HEK293 (cell line): ENCODE measurements around the gene THSD4.

ENCODE experiments used
- GLI2 ChIP-seq: fragments of 450-650 bp; formaldehyde crosslinking; IDR thresholded peaks from 2 replicates; pipeline ENCODE4; 2017; ENCODE audit warnings: missing biosample characterization, missing genetic modification characterization, low read depth, borderline replicate concordance
- GLI4 ChIP-seq: fragments of 450-650 bp; formaldehyde crosslinking; IDR thresholded peaks from 2 replicates; pipeline ENCODE4 v1.5.1; 2016; ENCODE audit warnings: missing biosample characterization, missing genetic modification characterization
- KLF8 ChIP-seq: fragments of 450-650 bp; formaldehyde crosslinking; IDR thresholded peaks from 2 replicates; pipeline ENCODE4 v1.5.1; 2016; ENCODE audit warnings: missing biosample characterization, missing genetic modification characterization
- SCRT1 ChIP-seq: fragments of 450-650 bp; formaldehyde crosslinking; IDR thresholded peaks from 2 replicates; pipeline ENCODE4 v1.5.1; 2016; ENCODE audit warnings: missing biosample characterization, missing genetic modification characterization, borderline replicate concordance
- ZFP69B ChIP-seq: fragments of 450-650 bp; formaldehyde crosslinking; IDR thresholded peaks from 2 replicates; pipeline ENCODE4 v1.5.1; 2016; ENCODE audit warnings: missing biosample characterization, missing genetic modification characterization
- ZNF221 ChIP-seq: fragments of 450-650 bp; formaldehyde crosslinking; IDR thresholded peaks from 2 replicates; pipeline ENCODE4 v1.5.1; 2017; ENCODE audit warnings: missing biosample characterization, missing genetic modification characterization, borderline replicate concordance
- ZNF324 ChIP-seq: fragments of 450-650 bp; formaldehyde crosslinking; IDR thresholded peaks from 2 replicates; pipeline ENCODE4 v1.5.1; 2016; ENCODE audit warnings: missing biosample characterization, missing genetic modification characterization
- ZNF404 ChIP-seq: fragments of 450-650 bp; formaldehyde crosslinking; IDR thresholded peaks from 2 replicates; pipeline ENCODE4 v1.5.1; 2017; ENCODE audit warnings: missing biosample characterization, missing genetic modification characterization
- ZNF416 ChIP-seq: fragments of 450-650 bp; formaldehyde crosslinking; IDR thresholded peaks from 2 replicates; pipeline ENCODE4 v1.5.1; 2016; ENCODE audit warnings: missing biosample characterization, missing genetic modification characterization
- ZNF488 ChIP-seq: fragments of 450-650 bp; formaldehyde crosslinking; IDR thresholded peaks from 2 replicates; pipeline ENCODE4 v1.5.1; 2016; ENCODE audit warnings: missing biosample characterization, missing genetic modification characterization
- ZNF560 ChIP-seq: fragments of 450-650 bp; formaldehyde crosslinking; IDR thresholded peaks from 2 replicates; pipeline ENCODE4 v1.5.1; 2017; ENCODE audit warnings: missing biosample characterization, missing genetic modification characterization, borderline replicate concordance
- ZNF580 ChIP-seq: fragments of 450-650 bp; formaldehyde crosslinking; IDR thresholded peaks from 2 replicates; pipeline ENCODE4 v1.5.1; 2016; ENCODE audit warnings: missing biosample characterization, missing genetic modification characterization
- ZNF624 ChIP-seq: fragments of 450-650 bp; formaldehyde crosslinking; IDR thresholded peaks from 2 replicates; pipeline ENCODE4 v1.5.1; 2017; ENCODE audit warnings: missing biosample characterization, missing genetic modification characterization
- ZNF626 ChIP-seq: fragments of 450-650 bp; sonication (Bioruptor Pico); formaldehyde crosslinking; IDR thresholded peaks from 2 replicates; pipeline ENCODE4 v1.5.1; 2018; ENCODE audit warnings: missing biosample characterization, missing genetic modification characterization, inconsistent platforms
- ZSCAN23 ChIP-seq: fragments of 450-650 bp; formaldehyde crosslinking; IDR thresholded peaks from 2 replicates; pipeline ENCODE4 v1.5.1; 2016; ENCODE audit warnings: missing biosample characterization, missing genetic modification characterization
- TF ChIP-seq, protein P1 (sequence below): fragments of 450-650 bp; formaldehyde crosslinking; IDR thresholded peaks from 2 replicates; pipeline ENCODE4 v1.5.1; 2017; ENCODE audit warnings: missing biosample characterization, missing genetic modification characterization
- TF ChIP-seq, protein P2 (sequence below): fragments of 450-650 bp; formaldehyde crosslinking; IDR thresholded peaks from 2 replicates; pipeline ENCODE4 v1.5.1; 2016; ENCODE audit warnings: missing biosample characterization, missing genetic modification characterization
- TF ChIP-seq, protein P3 (sequence below): fragments of 450-650 bp; formaldehyde crosslinking; IDR thresholded peaks from 2 replicates; pipeline ENCODE4 v1.5.1; 2016; ENCODE audit warnings: missing biosample characterization, missing genetic modification characterization
- TF ChIP-seq, protein P4 (sequence below): fragments of 450-650 bp; formaldehyde crosslinking; conservative IDR thresholded peaks from 2 replicates; pipeline ENCODE4 v1.5.1; 2016; ENCODE audit warnings: low read depth, missing biosample characterization, missing genetic modification characterization
- TF ChIP-seq, protein P5 (sequence below): fragments of 450-650 bp; formaldehyde crosslinking; IDR thresholded peaks from 2 replicates; pipeline ENCODE4 v1.5.1; 2016; ENCODE audit warnings: missing biosample characterization, missing genetic modification characterization

Gene THSD4

GRCh38 chr15:71747128-71748083 is 632.1 kb downstream of the THSD4 start (continued):
- TF ChIP-seq, protein P1, sequence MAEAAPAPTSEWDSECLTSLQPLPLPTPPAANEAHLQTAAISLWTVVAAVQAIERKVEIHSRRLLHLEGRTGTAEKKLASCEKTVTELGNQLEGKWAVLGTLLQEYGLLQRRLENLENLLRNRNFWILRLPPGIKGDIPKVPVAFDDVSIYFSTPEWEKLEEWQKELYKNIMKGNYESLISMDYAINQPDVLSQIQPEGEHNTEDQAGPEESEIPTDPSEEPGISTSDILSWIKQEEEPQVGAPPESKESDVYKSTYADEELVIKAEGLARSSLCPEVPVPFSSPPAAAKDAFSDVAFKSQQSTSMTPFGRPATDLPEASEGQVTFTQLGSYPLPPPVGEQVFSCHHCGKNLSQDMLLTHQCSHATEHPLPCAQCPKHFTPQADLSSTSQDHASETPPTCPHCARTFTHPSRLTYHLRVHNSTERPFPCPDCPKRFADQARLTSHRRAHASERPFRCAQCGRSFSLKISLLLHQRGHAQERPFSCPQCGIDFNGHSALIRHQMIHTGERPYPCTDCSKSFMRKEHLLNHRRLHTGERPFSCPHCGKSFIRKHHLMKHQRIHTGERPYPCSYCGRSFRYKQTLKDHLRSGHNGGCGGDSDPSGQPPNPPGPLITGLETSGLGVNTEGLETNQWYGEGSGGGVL (tag by site-specific recombination) = peak; percentile 71
- TF ChIP-seq ZNF624 (tag by site-specific recombination) = no peak
- 0 out of 2 replicates have a peak, but pooled peaks have one; percentile 41 for TF ChIP-seq ZSCAN23 (tag by site-specific recombination)
- TF ChIP-seq SCRT1 (tag by site-specific recombination) = peak; percentile 83
- 0 out of 2 replicates have a peak, but pooled peaks have one; percentile 38 for TF ChIP-seq ZNF626 (tag by site-specific recombination)
- TF ChIP-seq ZFP69B (tag by site-specific recombination) = peak; percentile 71
- TF ChIP-seq ZNF580 = peak; percentile 80; the same call in 1 of the 2 replicates
- TF ChIP-seq, protein P2, sequence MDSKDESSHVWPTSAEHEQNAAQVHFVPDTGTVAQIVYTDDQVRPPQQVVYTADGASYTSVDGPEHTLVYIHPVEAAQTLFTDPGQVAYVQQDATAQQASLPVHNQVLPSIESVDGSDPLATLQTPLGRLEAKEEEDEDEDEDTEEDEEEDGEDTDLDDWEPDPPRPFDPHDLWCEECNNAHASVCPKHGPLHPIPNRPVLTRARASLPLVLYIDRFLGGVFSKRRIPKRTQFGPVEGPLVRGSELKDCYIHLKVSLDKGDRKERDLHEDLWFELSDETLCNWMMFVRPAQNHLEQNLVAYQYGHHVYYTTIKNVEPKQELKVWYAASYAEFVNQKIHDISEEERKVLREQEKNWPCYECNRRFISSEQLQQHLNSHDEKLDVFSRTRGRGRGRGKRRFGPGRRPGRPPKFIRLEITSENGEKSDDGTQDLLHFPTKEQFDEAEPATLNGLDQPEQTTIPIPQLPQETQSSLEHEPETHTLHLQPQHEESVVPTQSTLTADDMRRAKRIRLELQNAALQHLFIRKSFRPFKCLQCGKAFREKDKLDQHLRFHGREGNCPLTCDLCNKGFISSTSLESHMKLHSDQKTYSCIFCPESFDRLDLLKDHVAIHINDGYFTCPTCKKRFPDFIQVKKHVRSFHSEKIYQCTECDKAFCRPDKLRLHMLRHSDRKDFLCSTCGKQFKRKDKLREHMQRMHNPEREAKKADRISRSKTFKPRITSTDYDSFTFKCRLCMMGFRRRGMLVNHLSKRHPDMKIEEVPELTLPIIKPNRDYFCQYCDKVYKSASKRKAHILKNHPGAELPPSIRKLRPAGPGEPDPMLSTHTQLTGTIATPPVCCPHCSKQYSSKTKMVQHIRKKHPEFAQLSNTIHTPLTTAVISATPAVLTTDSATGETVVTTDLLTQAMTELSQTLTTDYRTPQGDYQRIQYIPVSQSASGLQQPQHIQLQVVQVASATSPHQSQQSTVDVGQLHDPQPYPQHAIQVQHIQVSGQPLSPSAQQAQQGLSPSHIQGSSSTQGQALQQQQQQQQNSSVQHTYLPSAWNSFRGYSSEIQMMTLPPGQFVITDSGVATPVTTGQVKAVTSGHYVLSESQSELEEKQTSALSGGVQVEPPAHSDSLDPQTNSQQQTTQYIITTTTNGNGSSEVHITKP = peak; percentile 56; the same call in 1 of the 2 replicates
- TF ChIP-seq GLI2 (tag by site-specific recombination) = peak; percentile 69; the same call in 1 of the 2 replicates
- no peak; the same call in 1 of the 2 replicates for TF ChIP-seq ZNF488 (tag by site-specific recombination)
- no peak for TF ChIP-seq ZNF416 (tag by site-specific recombination)
- TF ChIP-seq KLF8 (tag by site-specific recombination) = peak; percentile 79
- TF ChIP-seq, protein P3, sequence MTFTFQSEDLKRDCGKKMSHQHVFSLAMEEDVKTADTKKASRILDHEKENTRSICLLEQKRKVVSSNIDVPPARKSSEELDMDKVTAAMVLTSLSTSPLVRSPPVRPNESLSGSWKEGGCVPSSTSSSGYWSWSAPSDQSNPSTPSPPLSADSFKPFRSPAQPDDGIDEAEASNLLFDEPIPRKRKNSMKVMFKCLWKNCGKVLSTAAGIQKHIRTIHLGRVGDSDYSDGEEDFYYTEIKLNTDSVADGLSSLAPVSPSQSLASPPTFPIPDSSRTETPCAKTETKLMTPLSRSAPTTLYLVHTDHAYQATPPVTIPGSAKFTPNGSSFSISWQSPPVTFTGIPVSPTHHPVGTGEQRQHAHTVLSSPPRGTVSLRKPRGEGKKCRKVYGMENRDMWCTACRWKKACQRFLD = no peak
- TF ChIP-seq ZNF221 = 0 out of 2 replicates have a peak, but pooled peaks have one; percentile 10
- TF ChIP-seq GLI4 (tag by site-specific recombination) = no peak
- peak; percentile 89; the same call in 1 of the 2 replicates for TF ChIP-seq ZNF324 (tag by site-specific recombination)
- no peak for TF ChIP-seq ZNF560 (tag by site-specific recombination)
- TF ChIP-seq ZNF404 (tag by site-specific recombination) = no peak
- TF ChIP-seq, protein P4, sequence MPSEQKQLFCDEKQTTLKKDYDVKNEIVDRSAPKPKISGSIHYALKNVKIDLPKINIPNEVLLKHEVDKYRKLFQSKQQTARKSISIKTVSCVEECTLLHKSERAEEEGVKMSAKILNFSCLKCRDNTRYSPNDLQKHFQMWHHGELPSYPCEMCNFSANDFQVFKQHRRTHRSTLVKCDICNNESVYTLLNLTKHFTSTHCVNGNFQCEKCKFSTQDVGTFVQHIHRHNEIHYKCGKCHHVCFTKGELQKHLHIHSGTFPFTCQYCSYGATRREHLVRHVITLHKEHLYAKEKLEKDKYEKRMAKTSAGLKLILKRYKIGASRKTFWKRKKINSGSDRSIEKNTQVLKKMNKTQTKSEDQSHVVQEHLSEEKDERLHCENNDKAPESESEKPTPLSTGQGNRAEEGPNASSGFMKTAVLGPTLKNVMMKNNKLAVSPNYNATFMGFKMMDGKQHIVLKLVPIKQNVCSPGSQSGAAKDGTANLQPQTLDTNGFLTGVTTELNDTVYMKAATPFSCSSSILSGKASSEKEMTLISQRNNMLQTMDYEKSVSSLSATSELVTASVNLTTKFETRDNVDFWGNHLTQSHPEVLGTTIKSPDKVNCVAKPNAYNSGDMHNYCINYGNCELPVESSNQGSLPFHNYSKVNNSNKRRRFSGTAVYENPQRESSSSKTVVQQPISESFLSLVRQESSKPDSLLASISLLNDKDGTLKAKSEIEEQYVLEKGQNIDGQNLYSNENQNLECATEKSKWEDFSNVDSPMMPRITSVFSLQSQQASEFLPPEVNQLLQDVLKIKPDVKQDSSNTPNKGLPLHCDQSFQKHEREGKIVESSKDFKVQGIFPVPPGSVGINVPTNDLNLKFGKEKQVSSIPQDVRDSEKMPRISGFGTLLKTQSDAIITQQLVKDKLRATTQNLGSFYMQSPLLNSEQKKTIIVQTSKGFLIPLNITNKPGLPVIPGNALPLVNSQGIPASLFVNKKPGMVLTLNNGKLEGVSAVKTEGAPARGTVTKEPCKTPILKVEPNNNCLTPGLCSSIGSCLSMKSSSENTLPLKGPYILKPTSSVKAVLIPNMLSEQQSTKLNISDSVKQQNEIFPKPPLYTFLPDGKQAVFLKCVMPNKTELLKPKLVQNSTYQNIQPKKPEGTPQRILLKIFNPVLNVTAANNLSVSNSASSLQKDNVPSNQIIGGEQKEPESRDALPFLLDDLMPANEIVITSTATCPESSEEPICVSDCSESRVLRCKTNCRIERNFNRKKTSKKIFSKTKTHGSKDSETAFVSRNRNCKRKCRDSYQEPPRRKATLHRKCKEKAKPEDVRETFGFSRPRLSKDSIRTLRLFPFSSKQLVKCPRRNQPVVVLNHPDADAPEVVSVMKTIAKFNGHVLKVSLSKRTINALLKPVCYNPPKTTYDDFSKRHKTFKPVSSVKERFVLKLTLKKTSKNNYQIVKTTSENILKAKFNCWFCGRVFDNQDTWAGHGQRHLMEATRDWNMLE (tag by site-specific recombination) = peak; percentile 60
- TF ChIP-seq, protein P5, sequence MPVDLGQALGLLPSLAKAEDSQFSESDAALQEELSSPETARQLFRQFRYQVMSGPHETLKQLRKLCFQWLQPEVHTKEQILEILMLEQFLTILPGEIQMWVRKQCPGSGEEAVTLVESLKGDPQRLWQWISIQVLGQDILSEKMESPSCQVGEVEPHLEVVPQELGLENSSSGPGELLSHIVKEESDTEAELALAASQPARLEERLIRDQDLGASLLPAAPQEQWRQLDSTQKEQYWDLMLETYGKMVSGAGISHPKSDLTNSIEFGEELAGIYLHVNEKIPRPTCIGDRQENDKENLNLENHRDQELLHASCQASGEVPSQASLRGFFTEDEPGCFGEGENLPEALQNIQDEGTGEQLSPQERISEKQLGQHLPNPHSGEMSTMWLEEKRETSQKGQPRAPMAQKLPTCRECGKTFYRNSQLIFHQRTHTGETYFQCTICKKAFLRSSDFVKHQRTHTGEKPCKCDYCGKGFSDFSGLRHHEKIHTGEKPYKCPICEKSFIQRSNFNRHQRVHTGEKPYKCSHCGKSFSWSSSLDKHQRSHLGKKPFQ (tag by site-specific recombination) = peak; percentile 42; the same call in 1 of the 2 replicates
